ENCODE measurements around the gene UST. TPM values are rescaled to one million over a fixed set of nuclear protein-coding genes. Genes with fewer than 3 reads are reported as not detected.

UST gene
- total RNA-seq, 2 donors from 2014 or later = 1.1 to 2.7 TPM

- no peak overlapping the region for H3K9ac ChIP-seq (ENCODE audit: low read depth in 2 of 2, low read length in 2 of 2)
- no peak overlapping the region for H3K27ac ChIP-seq
- intact Hi-C loops (cut with DNase I) = no loop called here
- no peaks in the 10 kb centered on the region for H3K27me3 ChIP-seq
- no peak overlapping the region for H3K4me3 ChIP-seq
- H3K9me3 ChIP-seq = no peaks in the 10 kb centered on the region
- no peaks in the 10 kb centered on the region for H3K36me3 ChIP-seq
- no peak for DNase-seq
- H3K4me1 ChIP-seq = no peaks in the 10 kb centered on the region
- no peak for TF ChIP-seq CTCF (IDR thresholded peaks at IDR 0.05)
Measured at GRCh38 chr6:148893073-148893472, 146.2 kb downstream of the UST start.

- no peaks in the 10 kb centered on the region for H3K27me3 ChIP-seq
- H3K9ac ChIP-seq (ENCODE audit: low read depth in 2 of 2, low read length in 2 of 2) = no peak overlapping the region
- TF ChIP-seq CTCF (IDR thresholded peaks at IDR 0.05) = no peak
- H3K4me3 ChIP-seq = no peak overlapping the region
- H3K36me3 ChIP-seq = no peaks in the 10 kb centered on the region
- intact Hi-C loops (cut with DNase I) = no loop called here
- H3K9me3 ChIP-seq = no peaks in the 10 kb centered on the region
- no peak overlapping the region for H3K27ac ChIP-seq
- no peak for DNase-seq
- H3K4me1 ChIP-seq = no peaks in the 10 kb centered on the region
Measured at GRCh38 chr6:148893481-148893880, 146.7 kb downstream of the UST start.

- Histone ChIP-seq H3K36me3 (no peaks in the 10 kb centered on the region), H3K27ac (no peak overlapping the region), H3K9ac (ENCODE audit: low read depth in 2 of 2, low read length in 2 of 2) (no peak overlapping the region), H3K9me3 (no peaks in the 10 kb centered on the region), H3K4me1 (no peaks in the 10 kb centered on the region), H3K4me3 (no peak overlapping the region), H3K27me3 (no peaks in the 10 kb centered on the region)
- intact Hi-C loops (cut with DNase I) = no loop called here
- no peak for TF ChIP-seq CTCF (IDR thresholded peaks at IDR 0.05)
- no peak for DNase-seq
Measured at GRCh38 chr6:148898376-148899014, 151.7 kb downstream of the UST start.

- no peak overlapping the region for H3K27ac ChIP-seq
- H3K27me3 ChIP-seq = no peaks in the 10 kb centered on the region
- intact Hi-C loops (cut with DNase I) = no loop called here
- no peak for TF ChIP-seq CTCF (IDR thresholded peaks at IDR 0.05)
- no peaks in the 10 kb centered on the region for H3K36me3 ChIP-seq
- no peak overlapping the region for H3K4me3 ChIP-seq
- no peaks in the 10 kb centered on the region for H3K4me1 ChIP-seq
- DNase-seq = no peak
- H3K9ac ChIP-seq (ENCODE audit: low read depth in 2 of 2, low read length in 2 of 2) = no peak overlapping the region
- H3K9me3 ChIP-seq = no peaks in the 10 kb centered on the region
Measured at GRCh38 chr6:148904896-148905870, 158.4 kb downstream of the UST start.

- no peaks in the 10 kb centered on the region for H3K36me3 ChIP-seq
- no peak overlapping the region for H3K4me3 ChIP-seq
- H3K27me3 ChIP-seq = no peaks in the 10 kb centered on the region
- H3K9me3 ChIP-seq = no peaks in the 10 kb centered on the region
- no peaks in the 10 kb centered on the region for H3K4me1 ChIP-seq
- TF ChIP-seq CTCF (IDR thresholded peaks at IDR 0.05) = no peak
- no peak overlapping the region for H3K27ac ChIP-seq
- H3K9ac ChIP-seq (ENCODE audit: low read depth in 2 of 2, low read length in 2 of 2) = no peak overlapping the region
- intact Hi-C loops (cut with DNase I) = no loop called here
- no peak for DNase-seq
Measured at GRCh38 chr6:148905901-148906300, 159.1 kb downstream of the UST start.
